Peyer's patch (tissue), 4 donors: ENCODE data around the gene ZCCHC14. TPM values are rescaled to one million over a fixed set of nuclear protein-coding genes. Genes with fewer than 3 reads are reported as not detected.
A peak's percentile ranks its signal among the peaks of the same experiment; 100 is the strongest.

Source experiments
- DNase-seq, 3 donors: peaks; one replicate each; pipeline ENCODE4 v3.0.0-alpha.2; 2017 to 2019
- H3K27ac ChIP-seq, 4 donors: fragments of 200-600 bp; sonication (generic); one replicate each; pipeline ENCODE4 v1.5.1; 2016 to 2019
- H3K27me3 ChIP-seq, 2 donors: fragments of 200-600 bp; sonication (generic); one replicate each; pipeline ENCODE4 v1.5.1; 2019
- H3K36me3 ChIP-seq, 3 donors: fragments of 200-600 bp; sonication (generic); one replicate each; pipeline ENCODE4 v1.5.1; 2016 to 2019
- H3K4me1 ChIP-seq, 4 donors: fragments of 200-600 bp; sonication (generic); one replicate each; pipeline ENCODE4 v1.5.1; 2016 to 2019
- H3K4me3 ChIP-seq, 4 donors: fragments of 200-600 bp; sonication (generic); 1 replicate in 3 of 4; 2 replicates in 1 of 4; pipeline ENCODE4 v1.5.1; 2016 to 2019; ENCODE audit warnings: mild to moderate bottlenecking in 1 of 4
- H3K9me3 ChIP-seq, 4 donors: fragments of 200-600 bp; sonication (generic); one replicate each; pipeline ENCODE4 v1.5.1; 2016 to 2019; ENCODE audit warnings: mild to moderate bottlenecking in 1 of 4
- POLR2A ChIP-seq, 2 donors: fragments of 450-650 bp; IDR thresholded peaks; one replicate each; pipeline ENCODE4 v1.5.1; 2017; ENCODE audit warnings: antibody characterized with exemption in 2 of 2, mild to moderate bottlenecking in 2 of 2, moderate library complexity in 2 of 2
- total RNA-seq, 4 donors: library from RNA; depleted of rRNA; stranded (reverse); fragments of >200 nt; gene quantifications; one replicate each; pipeline ENCODE4 v1.1.0, GENCODE V29; 2016
- TF ChIP-seq, protein P1 (sequence below), 6 experiments: fragments of 450-650 bp in 4 of 6; fragments of 200-600 bp in 2 of 6; sonication (generic) in 1 of 6; IDR thresholded peaks; one replicate each; pipeline ENCODE4 v1.5.1; 2017 to 2019; ENCODE audit warnings: antibody characterized with exemption in 6 of 6, mild to moderate bottlenecking in 3 of 6, moderate library complexity in 1 of 6

Gene ZCCHC14
- total RNA-seq, 4 donors from 2014 or later: 28.1 to 68.9 (median 55.9) TPM

DNA sequence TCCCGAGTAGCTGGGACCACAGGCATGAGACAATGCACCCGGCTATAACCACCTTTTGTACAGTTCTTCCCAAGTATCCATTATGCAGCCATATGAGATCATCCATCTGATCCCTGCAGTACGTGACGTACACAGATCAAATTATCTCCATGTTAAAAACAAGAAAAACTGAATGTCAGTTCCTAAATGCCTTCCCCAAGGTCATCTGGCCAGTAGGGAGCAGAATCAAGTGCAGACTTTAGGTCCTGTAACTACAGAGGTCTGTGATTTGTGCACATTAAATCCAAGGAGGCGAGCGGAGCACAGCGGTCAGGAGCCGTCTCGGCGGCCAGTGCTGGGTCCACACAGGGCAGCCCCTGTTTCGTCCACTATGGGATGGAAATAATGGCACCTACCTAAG, 23.7 kb downstream of the ZCCHC14 start:
- Histone ChIP-seq H3K36me3 (no peaks in the 10 kb centered on the region), H3K27ac (no peak overlapping the region), H3K4me3 (no peak overlapping the region), H3K4me1 (peaks cover 7 to 57% (median 22%) of the 10 kb centered on the region in 4 donors), H3K9me3 (no peaks in the 10 kb centered on the region), H3K27me3 (no peaks in the 10 kb centered on the region)
- DNase-seq: no peak
- TF ChIP-seq POLR2A (IDR thresholded peaks at IDR 0.05): no peak
- TF ChIP-seq, protein P1, sequence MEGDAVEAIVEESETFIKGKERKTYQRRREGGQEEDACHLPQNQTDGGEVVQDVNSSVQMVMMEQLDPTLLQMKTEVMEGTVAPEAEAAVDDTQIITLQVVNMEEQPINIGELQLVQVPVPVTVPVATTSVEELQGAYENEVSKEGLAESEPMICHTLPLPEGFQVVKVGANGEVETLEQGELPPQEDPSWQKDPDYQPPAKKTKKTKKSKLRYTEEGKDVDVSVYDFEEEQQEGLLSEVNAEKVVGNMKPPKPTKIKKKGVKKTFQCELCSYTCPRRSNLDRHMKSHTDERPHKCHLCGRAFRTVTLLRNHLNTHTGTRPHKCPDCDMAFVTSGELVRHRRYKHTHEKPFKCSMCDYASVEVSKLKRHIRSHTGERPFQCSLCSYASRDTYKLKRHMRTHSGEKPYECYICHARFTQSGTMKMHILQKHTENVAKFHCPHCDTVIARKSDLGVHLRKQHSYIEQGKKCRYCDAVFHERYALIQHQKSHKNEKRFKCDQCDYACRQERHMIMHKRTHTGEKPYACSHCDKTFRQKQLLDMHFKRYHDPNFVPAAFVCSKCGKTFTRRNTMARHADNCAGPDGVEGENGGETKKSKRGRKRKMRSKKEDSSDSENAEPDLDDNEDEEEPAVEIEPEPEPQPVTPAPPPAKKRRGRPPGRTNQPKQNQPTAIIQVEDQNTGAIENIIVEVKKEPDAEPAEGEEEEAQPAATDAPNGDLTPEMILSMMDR (IDR thresholded peaks at IDR 0.05): no peak

DNA sequence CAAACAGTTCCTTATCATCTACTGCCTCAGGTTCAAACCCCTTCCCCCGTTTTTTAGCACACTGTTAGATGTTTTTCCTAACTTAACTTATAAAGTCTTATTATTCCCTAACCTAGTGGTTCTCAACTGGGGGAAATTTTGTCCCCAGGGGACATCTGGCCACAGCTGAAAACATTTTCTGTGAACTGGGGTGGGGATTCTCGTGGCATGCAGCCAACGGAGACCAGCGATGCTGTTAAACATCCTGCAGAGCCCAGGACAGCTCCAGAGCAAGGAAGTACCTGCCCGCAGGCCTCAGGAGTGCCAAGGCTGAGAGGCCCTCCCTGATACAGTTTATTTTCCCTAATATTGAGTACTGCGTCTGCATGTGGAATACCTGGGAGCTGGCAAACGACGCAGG, 24.3 kb downstream of the ZCCHC14 start:
- no peak for DNase-seq
- no peaks in the 10 kb centered on the region for H3K27me3 ChIP-seq
- H3K36me3 ChIP-seq: no peaks in the 10 kb centered on the region
- no peak overlapping the region for H3K4me3 ChIP-seq
- no peaks in the 10 kb centered on the region for H3K9me3 ChIP-seq
- TF ChIP-seq, protein P1 (IDR thresholded peaks at IDR 0.05): no peak
- TF ChIP-seq POLR2A (IDR thresholded peaks at IDR 0.05): no peak
- peaks cover 12 to 58% (median 23%) of the 10 kb centered on the region in 4 donors for H3K4me1 ChIP-seq
- H3K27ac ChIP-seq: no peak overlapping the region

DNA sequence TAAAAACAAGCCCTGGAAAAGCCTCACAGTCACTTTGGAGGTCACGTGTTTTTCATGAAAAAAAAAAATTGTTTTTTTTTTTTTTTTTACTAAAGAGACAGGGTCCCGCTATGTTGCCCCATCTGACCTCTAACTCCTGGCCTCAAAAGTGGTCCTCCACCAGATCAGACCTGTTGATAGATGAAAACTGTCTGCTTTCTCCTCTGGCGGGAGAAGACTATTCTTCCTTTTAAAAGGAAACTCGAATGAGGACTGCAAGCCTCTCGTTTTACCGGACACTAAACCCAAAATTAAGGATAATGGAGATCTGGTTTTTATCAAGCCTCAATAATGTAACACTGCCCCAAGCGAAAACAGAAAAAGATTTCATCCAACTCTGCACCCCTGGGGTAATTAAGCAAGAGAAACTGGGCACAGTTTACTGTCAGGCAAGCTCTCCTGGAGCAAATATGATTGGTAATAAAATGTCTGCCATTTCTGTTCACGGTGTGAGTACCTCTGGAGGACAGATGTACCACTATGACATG, 25.8 kb downstream of the ZCCHC14 start:
- no peaks in the 10 kb centered on the region for H3K36me3 ChIP-seq
- no peaks in the 10 kb centered on the region for H3K9me3 ChIP-seq
- no peak for DNase-seq
- H3K4me1 ChIP-seq: peaks cover 9 to 59% (median 22%) of the 10 kb centered on the region in 4 donors
- H3K4me3 ChIP-seq: no peak overlapping the region
- TF ChIP-seq POLR2A (IDR thresholded peaks at IDR 0.05): no peak
- TF ChIP-seq, protein P1 (IDR thresholded peaks at IDR 0.05): no peak
- H3K27me3 ChIP-seq: no peaks in the 10 kb centered on the region
- H3K27ac ChIP-seq: peak overlapping the region in 1 of 4 donors; percentile 94

DNA sequence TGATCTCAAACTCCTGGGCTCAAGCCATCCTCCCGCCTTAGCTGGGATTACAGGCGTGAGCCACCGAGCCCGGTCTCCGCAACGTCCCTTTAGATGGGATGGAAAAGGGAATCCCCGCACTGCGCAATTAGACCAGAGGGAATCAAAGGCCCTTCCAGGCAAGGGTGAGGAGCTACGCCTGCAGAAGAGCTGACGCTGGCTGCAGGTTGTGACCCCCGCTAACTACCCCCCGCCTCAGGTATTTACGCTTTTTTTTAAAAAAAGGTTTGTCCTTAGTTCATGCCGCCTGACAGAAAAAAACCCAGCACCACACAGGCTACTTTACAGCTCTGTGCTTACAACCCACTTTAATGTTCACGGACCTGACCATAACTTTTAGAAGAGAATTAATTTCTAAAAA, 26.9 kb downstream of the ZCCHC14 start:
- Histone ChIP-seq H3K36me3 (no peaks in the 10 kb centered on the region), H3K4me3 (no peak overlapping the region), H3K27me3 (no peaks in the 10 kb centered on the region), H3K9me3 (no peaks in the 10 kb centered on the region), H3K4me1 (peaks cover 7 to 59% (median 20%) of the 10 kb centered on the region in 4 donors), H3K27ac (peak overlapping the region; percentile 64 to 96 (median 85))
- no peak for DNase-seq
- no peak for TF ChIP-seq POLR2A (IDR thresholded peaks at IDR 0.05)
- TF ChIP-seq, protein P1 (IDR thresholded peaks at IDR 0.05): no peak

DNA sequence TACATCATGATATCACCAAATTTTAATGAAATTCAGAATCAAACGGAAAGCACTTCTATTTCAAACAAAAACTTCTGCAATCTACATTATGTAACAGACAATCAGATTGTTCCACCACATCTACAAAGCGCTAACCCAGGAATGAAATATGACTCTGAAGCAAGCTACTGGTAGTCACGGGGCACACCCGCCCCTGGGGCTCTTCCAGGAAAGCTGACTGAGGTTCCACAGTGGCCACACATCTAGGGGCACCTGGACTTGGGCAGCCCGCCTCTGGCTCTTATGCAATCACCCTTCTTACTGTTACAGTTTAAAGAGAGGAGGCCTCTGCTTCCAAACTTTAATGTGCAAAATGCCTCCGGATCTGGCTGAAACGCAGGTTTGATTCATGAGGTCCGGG, 27.5 kb downstream of the ZCCHC14 start:
- Histone ChIP-seq H3K9me3 (no peaks in the 10 kb centered on the region), H3K36me3 (no peaks in the 10 kb centered on the region), H3K27me3 (no peaks in the 10 kb centered on the region), H3K27ac (peak overlapping the region; percentile 64 to 96 (median 85)), H3K4me3 (peak overlapping the region in 1 of 4 donors; percentile 21), H3K4me1 (peaks cover 7 to 60% (median 20%) of the 10 kb centered on the region in 4 donors)
- peak in 2 of 3 donors; percentile 24 to 80 for DNase-seq
- TF ChIP-seq, protein P1 (IDR thresholded peaks at IDR 0.05): no peak
- no peak for TF ChIP-seq POLR2A (IDR thresholded peaks at IDR 0.05)
